ENCODE data around the gene MRTFA.

The MRTFA gene

DNA sequence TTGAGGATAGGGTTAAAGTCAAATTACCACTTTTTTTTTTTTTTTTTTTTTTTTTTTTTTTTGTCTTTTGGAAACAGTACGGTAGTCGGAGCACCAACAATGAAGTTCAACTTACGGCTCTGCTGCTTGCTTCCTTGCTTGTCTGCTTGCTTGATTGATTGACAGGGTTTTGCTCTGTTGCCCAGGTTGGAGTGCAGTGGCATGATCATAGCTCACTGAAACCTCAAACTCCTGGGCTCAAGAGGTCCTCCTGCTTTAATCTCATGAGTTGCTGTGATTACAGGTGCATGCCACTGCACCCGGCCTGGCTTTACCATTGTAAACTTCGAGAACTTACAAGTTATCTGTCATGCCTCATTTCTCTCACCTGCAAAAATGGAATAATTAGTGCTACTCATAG is 260.4 kb downstream of the MRTFA start:
- no peak for DNase-seq

DNA sequence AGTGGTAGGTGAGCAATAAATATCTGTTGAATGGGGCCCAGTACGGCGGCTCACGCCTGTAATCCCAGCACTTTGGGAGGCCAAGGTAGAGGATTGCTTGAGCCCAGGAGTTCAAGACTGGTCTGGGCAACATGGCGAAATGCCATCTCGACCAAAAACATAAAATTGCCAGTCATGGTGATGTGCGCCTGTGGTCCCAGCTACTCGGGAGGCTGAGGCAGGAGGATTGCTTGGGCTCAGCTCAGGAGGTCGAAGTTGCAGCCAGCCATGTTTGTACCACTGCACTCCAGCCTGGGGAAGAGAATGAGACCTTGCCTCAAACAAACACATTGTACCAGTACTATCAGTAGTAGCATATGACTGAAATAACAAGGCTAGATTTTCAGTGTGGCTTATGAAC is 262.0 kb downstream of the MRTFA start:
- no peak for DNase-seq

DNA sequence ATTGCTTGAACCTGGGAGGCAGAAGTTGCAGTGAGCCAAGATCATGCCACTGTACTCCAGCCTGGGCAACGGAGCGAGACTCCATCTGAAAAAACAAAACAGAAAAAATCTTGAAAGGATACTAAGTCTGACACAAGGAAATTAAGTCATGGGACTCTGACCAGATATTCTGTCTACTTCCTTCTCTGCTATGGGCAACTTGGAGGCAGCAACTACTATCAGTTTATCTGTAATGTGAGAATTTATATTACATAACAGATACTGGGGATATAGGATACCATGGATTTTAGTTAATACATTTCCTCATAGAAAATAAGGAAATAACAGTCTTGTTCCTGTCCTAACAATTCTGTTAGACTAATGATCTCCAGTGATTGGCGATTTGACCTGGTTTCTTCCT is 267.7 kb downstream of the MRTFA start:
- no peak for DNase-seq

DNA sequence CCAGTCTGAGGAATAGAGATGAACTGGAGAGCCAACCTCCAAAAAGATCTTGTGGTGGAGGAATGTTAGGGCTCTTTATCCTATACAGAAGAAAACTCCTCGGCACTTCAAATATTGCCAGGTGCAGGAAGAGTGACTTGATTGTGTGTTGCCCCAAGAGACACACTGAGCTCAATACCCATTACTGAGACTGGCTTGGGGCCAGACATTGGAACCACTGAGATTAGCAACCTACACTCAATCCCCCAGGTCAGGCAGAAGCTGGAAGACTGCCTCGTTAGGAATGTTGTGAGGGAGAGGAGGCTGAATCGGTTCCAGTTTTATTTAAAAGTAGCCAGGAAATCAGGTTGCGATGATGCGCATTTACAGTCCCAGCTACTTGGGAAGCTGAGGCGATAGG is 268.5 kb downstream of the MRTFA start:
- DNase-seq = no peak

DNA sequence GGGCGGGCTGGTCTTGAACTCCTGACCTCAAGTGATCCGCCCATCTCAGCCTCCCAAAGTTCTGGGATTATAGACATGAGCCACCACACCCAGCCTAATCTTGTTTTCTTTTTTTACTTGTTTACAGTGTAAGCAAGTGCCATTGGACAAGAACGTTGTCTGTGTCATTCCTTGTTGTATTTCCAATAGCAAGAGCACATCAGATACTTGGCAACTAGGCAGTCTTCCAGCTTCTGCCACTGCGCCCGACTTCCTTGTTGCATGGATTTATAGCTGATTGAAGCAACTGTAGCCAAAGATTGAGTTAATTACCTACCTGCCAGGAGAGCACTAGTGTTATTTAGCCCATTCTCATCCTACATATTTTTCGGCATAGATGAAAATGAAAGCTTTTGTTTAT is 269.2 kb downstream of the MRTFA start:
- DNase-seq = no peak

DNA sequence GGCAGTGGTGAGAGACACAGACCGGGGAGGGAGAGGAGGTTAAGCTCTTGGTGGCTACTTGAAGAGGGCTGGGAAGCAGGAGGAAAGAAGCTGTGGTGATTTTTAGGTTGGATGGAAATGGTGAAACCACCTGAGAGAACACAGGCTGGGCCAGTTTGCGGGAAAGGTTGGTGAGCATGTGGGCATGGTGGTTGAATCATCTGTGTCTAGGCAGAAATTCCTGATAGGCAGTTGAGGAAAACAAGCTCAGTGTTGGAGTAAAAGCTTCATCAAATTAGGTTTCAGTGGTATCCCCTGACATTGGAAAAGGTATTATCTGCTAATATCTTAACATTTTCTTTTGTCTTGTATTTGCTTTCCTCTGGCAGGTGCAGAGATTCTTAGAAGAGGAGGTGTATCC is 270.5 kb downstream of the MRTFA start:
- no peak for DNase-seq

DNA sequence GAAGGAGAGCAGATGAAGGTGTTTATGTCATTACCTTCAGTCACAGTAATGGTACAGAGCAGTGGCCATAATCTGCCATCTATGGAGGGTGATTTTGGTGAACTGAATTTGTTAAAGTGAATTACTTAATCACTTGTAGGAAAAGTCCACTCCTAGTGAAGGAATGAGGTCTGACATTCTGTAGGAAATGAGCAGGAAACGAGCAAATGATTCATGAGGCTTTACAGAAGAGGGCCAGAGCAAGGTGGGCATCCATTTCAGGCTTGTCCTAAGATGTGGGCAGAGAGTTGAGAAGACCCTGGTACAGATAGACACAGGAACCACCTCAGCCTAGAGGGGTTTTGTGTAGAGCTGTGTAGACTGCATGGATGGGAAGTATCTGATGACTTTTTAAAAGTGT is 272.1 kb downstream of the MRTFA start:
- no peak for DNase-seq

DNA sequence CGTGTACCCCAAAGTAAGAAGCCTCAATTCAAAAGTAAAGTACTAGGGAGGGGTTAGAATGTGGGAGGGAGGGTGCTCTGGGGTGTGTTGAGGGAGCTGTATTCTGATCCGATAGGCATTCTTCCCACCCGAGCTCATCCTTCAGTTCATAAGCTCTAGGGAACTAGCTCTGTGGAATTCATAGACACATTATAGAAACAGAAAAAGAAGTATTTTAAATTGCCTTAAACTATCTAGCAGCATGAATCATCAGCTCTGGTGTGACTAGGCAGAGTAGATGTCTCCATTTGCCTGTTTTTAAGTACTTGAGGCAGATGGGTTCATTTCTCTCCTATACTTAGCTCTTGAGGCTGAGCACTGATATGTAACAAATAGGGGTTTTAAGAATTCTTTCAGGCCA is 273.5 kb downstream of the MRTFA start:
- DNase-seq = no peak

DNA sequence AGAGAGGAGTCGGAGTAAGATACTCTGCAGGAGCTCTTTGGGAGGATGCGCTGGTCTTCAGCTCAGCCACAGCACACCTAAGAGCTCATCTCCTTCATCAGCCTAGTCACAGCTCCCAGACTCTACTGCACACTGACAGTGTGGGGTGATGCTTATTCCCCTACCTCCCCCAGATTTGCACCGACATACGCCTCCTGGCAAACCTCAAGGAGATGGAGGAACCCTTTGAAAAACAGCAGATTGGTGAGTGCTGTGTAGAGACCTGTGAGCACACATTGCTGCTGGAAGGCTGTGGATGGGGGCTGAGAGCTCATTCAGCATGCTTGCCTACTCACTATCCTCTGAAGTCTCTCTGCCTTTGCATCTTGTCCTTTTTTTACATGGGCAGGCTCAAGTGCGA is 275.4 kb downstream of the MRTFA start:
- no peak for DNase-seq

Measured in NCI-H1105 (cell line).